A673 (cell line): ENCODE results near the gene GTF2IRD2. TPM values are rescaled to one million over a fixed set of nuclear protein-coding genes. Genes with fewer than 3 reads are reported as not detected.
"Not testable (repeated sequence)": the region's sequence is repeated elsewhere in the genome, so short reads cannot be mapped to it uniquely, and the experiment has no call there.

Experiments
- BruUV-seq: library from RNA; stranded (reverse); fragments of 400-500 nt; replicated peaks from 2 replicates; lab custom pipeline; 2021; lab: Mats Ljungman, UMichigan
- CTCF ChIA-PET: fragments of 300-600 bp; sonication (Branson Sonifier 250); formaldehyde crosslinking; loops from one replicate; lab custom pipeline; 2022; ENCODE audit warnings: antibody characterized with exemption; lab: Charles Lee
- POLR2A ChIA-PET: fragments of 300-600 bp; sonication (Branson Sonifier 250); formaldehyde crosslinking; loops from one replicate; lab custom pipeline; 2022; ENCODE audit warnings: antibody characterized with exemption; ENCODE audit not compliant: low non-redundant PET; lab: Charles Lee
- DNase-seq: peaks from one replicate; pipeline ENCODE4 v3.0.0-alpha.2; 2015; ENCODE audit warnings: low spot score
- H3K27ac ChIP-seq: fragments of 200-600 bp; sonication (generic); 2 replicates; pipeline ENCODE4 v1.5.1; 2016; ENCODE audit warnings: mixed run types, low read depth, mild to moderate bottlenecking, mixed read lengths, antibody characterized with exemption, low read length; ENCODE audit not compliant: poor library complexity, severe bottlenecking
- H3K27me3 ChIP-seq: fragments of 200-600 bp; sonication (generic); replicated peaks from 2 replicates; pipeline ENCODE4 v1.6.1; 2017; ENCODE audit warnings: mixed run types, low read depth, mild to moderate bottlenecking, mixed read lengths, antibody characterized with exemption, low read length; ENCODE audit not compliant: insufficient read depth, poor library complexity
- H3K36me3 ChIP-seq: fragments of 200-600 bp; sonication (generic); 2 replicates; pipeline ENCODE4 v1.6.1; 2016; ENCODE audit warnings: mixed run types, mild to moderate bottlenecking, mixed read lengths, antibody characterized with exemption, low read length; ENCODE audit not compliant: insufficient read depth, poor library complexity, severe bottlenecking
- H3K4me1 ChIP-seq: fragments of 200-600 bp; sonication (generic); 2 replicates; pipeline ENCODE4 v1.6.1; 2017; ENCODE audit warnings: mixed run types, mild to moderate bottlenecking, mixed read lengths, antibody characterized with exemption, low read length; ENCODE audit not compliant: insufficient read depth, poor library complexity, severe bottlenecking
- H3K4me3 ChIP-seq: fragments of 200-600 bp; sonication (generic); 2 replicates; pipeline ENCODE4 v1.5.1; 2016; ENCODE audit warnings: low read depth, mixed run types, mild to moderate bottlenecking, mixed read lengths, low read length; ENCODE audit not compliant: poor library complexity, severe bottlenecking
- H3K9me3 ChIP-seq: fragments of 200-600 bp; sonication (generic); 2 replicates; pipeline ENCODE4 v1.6.1; 2016; ENCODE audit warnings: mixed run types, low read depth, mild to moderate bottlenecking, mixed read lengths, antibody characterized with exemption, low read length; ENCODE audit not compliant: poor library complexity, severe bottlenecking
- intact Hi-C: fragments of 100-400 bp; cut with micrococcal nuclease; formaldehyde crosslinking; loops from one replicate; pipeline ENCODE4 v1.10.0; 2022; ENCODE audit not compliant: unreplicated experiment
- total RNA-seq: library from RNA; stranded (reverse); gene quantifications from 2 replicates; pipeline ENCODE4 v1.2.3, GENCODE V29; 2021

GTF2IRD2 gene
- total RNA-seq, 1 experiment from 2014 or later, result 8.6 TPM

DNA sequence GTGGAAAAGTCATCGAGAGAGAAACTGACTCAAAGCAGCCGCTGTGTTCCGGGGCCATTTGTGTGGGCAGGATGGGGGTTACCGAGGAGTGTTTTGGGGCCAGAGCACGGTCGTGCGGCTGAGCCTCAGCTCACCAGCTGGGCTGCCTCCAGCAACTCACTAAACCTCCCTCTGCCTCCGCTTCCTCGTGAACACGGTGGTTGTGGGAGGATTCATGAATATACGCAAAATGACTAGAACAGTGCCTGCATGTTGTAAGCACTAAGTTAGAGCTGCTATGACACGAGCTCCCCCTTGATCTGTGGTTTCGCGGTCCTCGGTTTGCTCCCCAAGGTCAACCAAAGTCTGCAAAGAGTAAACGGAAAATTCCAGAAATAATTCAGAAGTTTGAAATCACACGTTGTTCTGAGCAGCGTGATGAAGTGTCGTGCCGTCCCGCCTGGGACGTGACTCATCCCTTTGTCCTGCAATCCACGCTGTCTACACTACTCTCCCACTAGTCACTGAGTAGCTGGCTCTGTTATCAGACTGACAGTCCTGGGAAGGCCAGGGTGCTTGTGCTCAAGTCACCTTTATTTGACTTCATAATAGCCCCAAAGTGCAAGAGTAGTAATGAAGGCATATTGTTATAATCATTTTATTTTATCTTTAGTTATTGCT lies 31.1 kb downstream of the GTF2IRD2 start:
- POLR2A ChIA-PET, H3K4me1 ChIP-seq, DNase-seq, H3K9me3 ChIP-seq, H3K36me3 ChIP-seq, H3K4me3 ChIP-seq, H3K27me3 ChIP-seq, CTCF ChIA-PET, intact Hi-C loops, H3K27ac ChIP-seq, BruUV-seq: not testable (repeated sequence)

- BruUV-seq, H3K36me3 ChIP-seq, H3K27ac ChIP-seq, H3K27me3 ChIP-seq, POLR2A ChIA-PET, H3K4me3 ChIP-seq, DNase-seq, CTCF ChIA-PET, intact Hi-C loops, H3K9me3 ChIP-seq, H3K4me1 ChIP-seq: not testable (repeated sequence)
These were observed 35.5 kb downstream of the GTF2IRD2 start for GRCh38 chr7:74815882-74816281.

- DNase-seq, H3K9me3 ChIP-seq, H3K27me3 ChIP-seq, CTCF ChIA-PET, H3K4me3 ChIP-seq, POLR2A ChIA-PET, H3K27ac ChIP-seq, intact Hi-C loops, H3K36me3 ChIP-seq, BruUV-seq, H3K4me1 ChIP-seq: not testable (repeated sequence)
These were observed 52.8 kb downstream of the GTF2IRD2 start for GRCh38 chr7:74798644-74799043.

GRCh38 chr7:74797848-74798622 lies 53.4 kb downstream of the GTF2IRD2 start:
- DNase-seq, H3K4me1 ChIP-seq, H3K4me3 ChIP-seq, BruUV-seq, H3K36me3 ChIP-seq, intact Hi-C loops, H3K9me3 ChIP-seq, H3K27ac ChIP-seq, POLR2A ChIA-PET, H3K27me3 ChIP-seq, CTCF ChIA-PET: not testable (repeated sequence)

DNA sequence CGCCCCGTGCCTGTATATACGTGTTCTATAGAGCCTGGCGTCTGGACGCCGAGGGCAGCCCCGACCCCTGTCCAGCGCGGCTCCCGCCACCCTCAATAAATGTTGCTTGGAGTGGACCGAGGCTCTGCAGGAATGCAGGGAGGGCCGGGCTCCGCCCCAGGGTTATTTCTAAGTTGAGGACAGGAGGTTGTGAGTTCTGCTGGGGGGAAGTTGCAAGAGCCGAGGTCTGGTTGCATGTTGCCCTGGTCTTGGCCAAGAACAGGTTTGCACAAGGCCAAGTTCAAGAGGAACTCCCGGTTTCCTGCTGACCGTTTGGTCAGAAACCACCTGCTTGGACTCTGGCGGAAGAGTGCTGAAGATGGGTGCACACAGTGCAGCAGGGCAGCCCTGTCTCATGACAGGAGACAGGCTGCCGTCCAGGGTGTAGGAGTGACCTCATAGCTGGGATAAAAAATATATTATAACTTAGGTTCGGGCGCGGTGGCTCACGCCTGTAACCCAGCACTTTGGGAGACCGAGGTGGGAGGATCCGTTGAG lies 62.1 kb downstream of the GTF2IRD2 start:
- DNase-seq, BruUV-seq, POLR2A ChIA-PET, CTCF ChIA-PET, H3K4me1 ChIP-seq, H3K27me3 ChIP-seq, H3K36me3 ChIP-seq, H3K27ac ChIP-seq, H3K4me3 ChIP-seq, intact Hi-C loops, H3K9me3 ChIP-seq: not testable (repeated sequence)

- H3K36me3 ChIP-seq, H3K27me3 ChIP-seq, POLR2A ChIA-PET, BruUV-seq, H3K9me3 ChIP-seq, H3K27ac ChIP-seq, H3K4me1 ChIP-seq, intact Hi-C loops, CTCF ChIA-PET: not testable (repeated sequence)
- H3K4me3 ChIP-seq, result peak overlapping the region; percentile 29
- DNase-seq, result peak; percentile 77
These were observed 62.8 kb downstream of the GTF2IRD2 start for GRCh38 chr7:74788369-74789150.

- H3K27me3 ChIP-seq, H3K27ac ChIP-seq, CTCF ChIA-PET, H3K36me3 ChIP-seq, intact Hi-C loops, DNase-seq, H3K4me1 ChIP-seq, H3K9me3 ChIP-seq, BruUV-seq, H3K4me3 ChIP-seq, POLR2A ChIA-PET: not testable (repeated sequence)
These were observed 67.8 kb downstream of the GTF2IRD2 start for GRCh38 chr7:74783595-74783994.
